ENCODE data around the gene ADAP1. TPM values are rescaled to one million over a fixed set of nuclear protein-coding genes. Genes with fewer than 3 reads are reported as not detected.

ADAP1 gene
- total and polyA plus RNA-seq, 2 of the 13 experiments (the other 11 are each of a cell fraction or from before 2014, with no cell fraction given), result 10.5 to 24.6 TPM

DNA sequence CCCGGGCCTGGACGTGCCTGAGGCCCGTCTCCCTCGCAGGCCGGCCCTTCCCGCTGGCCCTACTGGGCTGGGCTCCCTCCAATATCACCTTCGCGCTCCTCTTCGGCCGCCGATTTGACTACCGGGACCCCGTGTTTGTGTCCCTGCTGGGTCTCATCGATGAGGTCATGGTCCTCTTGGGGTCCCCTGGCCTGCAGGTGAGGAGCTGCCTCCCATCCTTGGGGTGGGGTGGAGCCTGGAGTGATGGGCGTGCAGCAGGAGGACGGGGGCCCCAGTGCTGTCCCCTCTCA lies 30.6 kb upstream of the ADAP1 start (continued):
- no peak for TF ChIP-seq ZNF512B (CRISPR knock-in tag; IDR thresholded peaks at IDR 0.05; ENCODE audit: borderline replicate concordance)
- TF ChIP-seq ZNF891 (CRISPR knock-in tag; IDR thresholded peaks at IDR 0.05), result no peak
- TF ChIP-seq ZNF629 (CRISPR knock-in tag; conservative IDR thresholded peaks at IDR 0.05), result no peak
- TF ChIP-seq FLYWCH1 (CRISPR knock-in tag; IDR thresholded peaks at IDR 0.05), result no peak
- TF ChIP-seq SMYD3 (CRISPR knock-in tag; IDR thresholded peaks at IDR 0.05), result no peak

GRCh38 chr7:984361-985126 lies 30.1 kb upstream of the ADAP1 start:
- Histone ChIP-seq H3K27me3 (ENCODE audit: control insufficient read depth in 1 of 2, insufficient read depth in 2 of 2, low read length in 2 of 2) (no peaks in the 10 kb centered on the region), H3K4me3 (replicated peaks in 1 of 3; ENCODE audit: insufficient read depth in 1 of 3, low read depth in 2 of 3, low read length in 3 of 3) (peak overlapping the region; percentile 59 to 86 (median 71); a peak in 5 of 6 replicates), H4K20me1 (ENCODE audit: insufficient read depth, low read length) (no peaks in the 10 kb centered on the region), H3K4me2 (ENCODE audit: low read depth, low read length) (peak overlapping the region; percentile 98), H3K9me3 (ENCODE audit: low read length) (no peaks in the 10 kb centered on the region), H3K36me3 (replicated peaks in 1 of 2; ENCODE audit: control insufficient read depth in 1 of 2, insufficient read depth in 2 of 2, low read length in 2 of 2) (peaks cover 9 to 16% of the 10 kb centered on the region in 2 experiments; a peak in 3 of 5 replicates), H3K4me1 (ENCODE audit: insufficient read depth, low read length) (peaks cover 66% of the 10 kb centered on the region), H3K27ac (ENCODE audit: extremely low read length, insufficient read depth, low read length) (peak overlapping the region; percentile 80), H2AFZ (ENCODE audit: low read length) (no peak overlapping the region), H3K9ac (ENCODE audit: insufficient read depth, low read depth, low read length) (peak overlapping the region; percentile 91), H3K79me2 (ENCODE audit: insufficient read depth, low read length) (peaks cover 30% of the 10 kb centered on the region)
- no peak for ATAC-seq
- CTCF ChIA-PET (ENCODE audit: low intra/inter-chr PET ratio, low total read pairs), result no interaction called here
- in situ Hi-C loops (cut with HindIII; ENCODE audit: extremely low pct_ligation_motif_present, low pct_unique_long_range_greater_than_20kb), result no loop called here
- no TSS peak for BruUV-seq (replicated peaks)
- intact Hi-C loops (cut with micrococcal nuclease; ENCODE audit: unreplicated experiment), result no loop called here
- 96% methylated on average over 18 of the region's 39 CpGs for WGBS (ENCODE audit: low lambda C conversion rate)
- DNase-seq (ENCODE audit: low spot score), result no peak
- no peak for TF ChIP-seq MTA3 (CRISPR knock-in tag; IDR thresholded peaks at IDR 0.05)
- TF ChIP-seq KLF9 (CRISPR knock-in tag; IDR thresholded peaks at IDR 0.05; ENCODE audit: low read depth), result no peak
- TF ChIP-seq ZNF589 (CRISPR knock-in tag; conservative IDR thresholded peaks at IDR 0.05), result no peak
- TF ChIP-seq, protein P1, sequence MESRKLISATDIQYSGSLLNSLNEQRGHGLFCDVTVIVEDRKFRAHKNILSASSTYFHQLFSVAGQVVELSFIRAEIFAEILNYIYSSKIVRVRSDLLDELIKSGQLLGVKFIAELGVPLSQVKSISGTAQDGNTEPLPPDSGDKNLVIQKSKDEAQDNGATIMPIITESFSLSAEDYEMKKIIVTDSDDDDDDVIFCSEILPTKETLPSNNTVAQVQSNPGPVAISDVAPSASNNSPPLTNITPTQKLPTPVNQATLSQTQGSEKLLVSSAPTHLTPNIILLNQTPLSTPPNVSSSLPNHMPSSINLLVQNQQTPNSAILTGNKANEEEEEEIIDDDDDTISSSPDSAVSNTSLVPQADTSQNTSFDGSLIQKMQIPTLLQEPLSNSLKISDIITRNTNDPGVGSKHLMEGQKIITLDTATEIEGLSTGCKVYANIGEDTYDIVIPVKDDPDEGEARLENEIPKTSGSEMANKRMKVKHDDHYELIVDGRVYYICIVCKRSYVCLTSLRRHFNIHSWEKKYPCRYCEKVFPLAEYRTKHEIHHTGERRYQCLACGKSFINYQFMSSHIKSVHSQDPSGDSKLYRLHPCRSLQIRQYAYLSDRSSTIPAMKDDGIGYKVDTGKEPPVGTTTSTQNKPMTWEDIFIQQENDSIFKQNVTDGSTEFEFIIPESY (CRISPR knock-in tag; IDR thresholded peaks at IDR 0.05), result peak; percentile 47; the same call in 1 of the 2 replicates
- no peak for TF ChIP-seq ZNF121 (CRISPR knock-in tag; IDR thresholded peaks at IDR 0.05)
- TF ChIP-seq ZNF234 (CRISPR knock-in tag; conservative IDR thresholded peaks at IDR 0.05), result 0 out of 2 replicates have a peak, but pooled peaks have one; percentile 36
- TF ChIP-seq ZBTB38 (CRISPR knock-in tag; IDR thresholded peaks at IDR 0.05), result peak; percentile 47
- TF ChIP-seq, protein P2, sequence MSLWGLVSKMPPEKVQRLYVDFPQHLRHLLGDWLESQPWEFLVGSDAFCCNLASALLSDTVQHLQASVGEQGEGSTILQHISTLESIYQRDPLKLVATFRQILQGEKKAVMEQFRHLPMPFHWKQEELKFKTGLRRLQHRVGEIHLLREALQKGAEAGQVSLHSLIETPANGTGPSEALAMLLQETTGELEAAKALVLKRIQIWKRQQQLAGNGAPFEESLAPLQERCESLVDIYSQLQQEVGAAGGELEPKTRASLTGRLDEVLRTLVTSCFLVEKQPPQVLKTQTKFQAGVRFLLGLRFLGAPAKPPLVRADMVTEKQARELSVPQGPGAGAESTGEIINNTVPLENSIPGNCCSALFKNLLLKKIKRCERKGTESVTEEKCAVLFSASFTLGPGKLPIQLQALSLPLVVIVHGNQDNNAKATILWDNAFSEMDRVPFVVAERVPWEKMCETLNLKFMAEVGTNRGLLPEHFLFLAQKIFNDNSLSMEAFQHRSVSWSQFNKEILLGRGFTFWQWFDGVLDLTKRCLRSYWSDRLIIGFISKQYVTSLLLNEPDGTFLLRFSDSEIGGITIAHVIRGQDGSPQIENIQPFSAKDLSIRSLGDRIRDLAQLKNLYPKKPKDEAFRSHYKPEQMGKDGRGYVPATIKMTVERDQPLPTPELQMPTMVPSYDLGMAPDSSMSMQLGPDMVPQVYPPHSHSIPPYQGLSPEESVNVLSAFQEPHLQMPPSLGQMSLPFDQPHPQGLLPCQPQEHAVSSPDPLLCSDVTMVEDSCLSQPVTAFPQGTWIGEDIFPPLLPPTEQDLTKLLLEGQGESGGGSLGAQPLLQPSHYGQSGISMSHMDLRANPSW (CRISPR knock-in tag; IDR thresholded peaks at IDR 0.05; ENCODE audit: borderline replicate concordance), result no peak
- 0 out of 2 replicates have a peak, but pooled peaks have one; percentile 24 for TF ChIP-seq SP4 (CRISPR knock-in tag; IDR thresholded peaks at IDR 0.05)
- TF ChIP-seq RBFOX2 (IDR thresholded peaks at IDR 0.05; ENCODE audit: low read depth, low read length), result peak; percentile 64; the same call in 1 of the 2 replicates
- FAIRE-seq, result no peak
- POLR2A ChIA-PET, result interaction anchor here (1.2 to 6.1 kb wide), 3 partner anchors 8 to 27 kb away, joined by 5 to 97 read pairs (median 9); partner anchors contain the start of gene COX19
